Ishikawa (cell line): ENCODE results near the gene WNK2.

Experiments
- CEBPB ChIP-seq: IDR thresholded peaks from 2 replicates; pipeline ENCODE4 v1.6.1; 2012
- CREB1 ChIP-seq: IDR thresholded peaks from 2 replicates; pipeline ENCODE4 v1.6.1; 2012; ENCODE audit warnings: low read depth
- EGR1 ChIP-seq: IDR thresholded peaks from 2 replicates; pipeline ENCODE4 v1.6.1; 2012
- EP300 ChIP-seq: IDR thresholded peaks from 2 replicates; pipeline ENCODE4 v1.6.1; 2012; ENCODE audit warnings: borderline replicate concordance
- FOXM1 ChIP-seq: IDR thresholded peaks from 2 replicates; pipeline ENCODE4 v1.6.1; 2012; ENCODE audit warnings: low read depth, borderline replicate concordance
- MAX ChIP-seq: IDR thresholded peaks from 2 replicates; pipeline ENCODE4 v1.6.1; 2012
- NFIC ChIP-seq: IDR thresholded peaks from 2 replicates; pipeline ENCODE4 v1.6.1; 2012
- RAD21 ChIP-seq: IDR thresholded peaks from 2 replicates; pipeline ENCODE4 v1.6.1; 2012; ENCODE audit warnings: low read depth
- REST ChIP-seq: IDR thresholded peaks from 2 replicates; pipeline ENCODE4 v1.6.1; 2012; ENCODE audit warnings: low read depth, mild to moderate bottlenecking
- TAF1 ChIP-seq: IDR thresholded peaks from 2 replicates; pipeline ENCODE4 v1.6.1; 2012; ENCODE audit warnings: low read depth, mild to moderate bottlenecking
- TCF12 ChIP-seq: IDR thresholded peaks from 2 replicates; pipeline ENCODE4 v1.6.1; 2012; ENCODE audit warnings: low read depth
- TEAD4 ChIP-seq: IDR thresholded peaks from 2 replicates; pipeline ENCODE4 v1.6.1; 2012
- USF1 ChIP-seq: IDR thresholded peaks from 2 replicates; pipeline ENCODE4 v1.6.1; 2012
- YY1 ChIP-seq: IDR thresholded peaks from 2 replicates; pipeline ENCODE4 v1.6.1; 2012; ENCODE audit warnings: low read depth
- ZBTB7A ChIP-seq: IDR thresholded peaks from 2 replicates; pipeline ENCODE4 v1.6.1; 2012; ENCODE audit warnings: low read depth

The WNK2 gene

GRCh38 chr9:93291536-93292287 lies 107.8 kb downstream of the WNK2 start:
- TF ChIP-seq YY1 (no peak), USF1 (no peak), TAF1 (no peak), REST (no peak), TCF12 (no peak), FOXM1 (no peak), TEAD4 (no peak), MAX (no peak), CREB1 (no peak), NFIC (no peak), EP300 (no peak), EGR1 (no peak), ZBTB7A (no peak), RAD21 (no peak), CEBPB (no peak)

GRCh38 chr9:93292288-93292615 lies 108.3 kb downstream of the WNK2 start:
- no peak for TF ChIP-seq CEBPB
- TF ChIP-seq TCF12: no peak
- TF ChIP-seq RAD21: no peak
- no peak for TF ChIP-seq ZBTB7A
- no peak for TF ChIP-seq TAF1
- no peak for TF ChIP-seq MAX
- no peak for TF ChIP-seq EGR1
- no peak for TF ChIP-seq YY1
- TF ChIP-seq FOXM1: no peak
- no peak for TF ChIP-seq NFIC
- no peak for TF ChIP-seq REST
- no peak for TF ChIP-seq EP300
- no peak for TF ChIP-seq USF1

GRCh38 chr9:93292664-93293328 lies 108.9 kb downstream of the WNK2 start:
- no peak for TF ChIP-seq RAD21

GRCh38 chr9:93294011-93294410 lies 110.1 kb downstream of the WNK2 start:
- no peak for TF ChIP-seq CEBPB
- TF ChIP-seq RAD21: no peak
- TF ChIP-seq ZBTB7A: no peak
- TF ChIP-seq MAX: no peak
- TF ChIP-seq TEAD4: no peak
- TF ChIP-seq EP300: no peak
- TF ChIP-seq TCF12: no peak
- no peak for TF ChIP-seq CREB1
- no peak for TF ChIP-seq REST
- no peak for TF ChIP-seq FOXM1
- no peak for TF ChIP-seq NFIC
- TF ChIP-seq EGR1: no peak
- TF ChIP-seq YY1: no peak
